GM18508 (cell line): Measurements from ENCODE around the gene SH3RF3.

Experiments
- ATAC-seq: cut with Tn5 transposase; IDR thresholded peaks from one replicate; pipeline ENCODE4 v1.9.1; 2021; ENCODE audit warnings: moderate number of reproducible peaks; ENCODE audit not compliant: insufficient read depth, unreplicated experiment

Gene SH3RF3

GRCh38 chr2:109295070-109295780 lies 166.2 kb downstream of the SH3RF3 start:
- ATAC-seq: no peak

GRCh38 chr2:109295781-109296117 lies 166.7 kb downstream of the SH3RF3 start:
- ATAC-seq: no peak

GRCh38 chr2:109297566-109298490 lies 168.8 kb downstream of the SH3RF3 start:
- no peak for ATAC-seq

- no peak for ATAC-seq
Observed at GRCh38 chr2:109298851-109299250, 169.8 kb downstream of the SH3RF3 start.

- no peak for ATAC-seq
Observed at GRCh38 chr2:109299536-109299935, 170.5 kb downstream of the SH3RF3 start.

GRCh38 chr2:109300582-109300981 lies 171.6 kb downstream of the SH3RF3 start:
- no peak for ATAC-seq

- ATAC-seq: no peak
Observed at GRCh38 chr2:109301746-109302145, 172.7 kb downstream of the SH3RF3 start.

- ATAC-seq: no peak
Observed at GRCh38 chr2:109302319-109302718, 173.3 kb downstream of the SH3RF3 start.

- no peak for ATAC-seq
Observed at GRCh38 chr2:109304242-109304641, 175.2 kb downstream of the SH3RF3 start.

- ATAC-seq: no peak
Observed at GRCh38 chr2:109304731-109305470, 175.9 kb downstream of the SH3RF3 start.

- no peak for ATAC-seq
Observed at GRCh38 chr2:109305490-109306167, 176.6 kb downstream of the SH3RF3 start.

GRCh38 chr2:109306190-109306589 lies 177.2 kb downstream of the SH3RF3 start:
- no peak for ATAC-seq

GRCh38 chr2:109311771-109312170 lies 182.8 kb downstream of the SH3RF3 start:
- no peak for ATAC-seq

- no peak for ATAC-seq
Observed at GRCh38 chr2:109312902-109313301, 183.9 kb downstream of the SH3RF3 start.

- ATAC-seq: no peak
Observed at GRCh38 chr2:109313343-109313742, 184.3 kb downstream of the SH3RF3 start.

GRCh38 chr2:109316091-109316490 lies 187.1 kb downstream of the SH3RF3 start:
- no peak for ATAC-seq

GRCh38 chr2:109317471-109318095 lies 188.6 kb downstream of the SH3RF3 start:
- ATAC-seq: no peak

GRCh38 chr2:109318150-109318948 lies 189.3 kb downstream of the SH3RF3 start:
- ATAC-seq: no peak

- no peak for ATAC-seq
Observed at GRCh38 chr2:109318949-109319342, 189.9 kb downstream of the SH3RF3 start.
